Cardiac muscle cell (in vitro differentiated cells and primary cell): ENCODE measurements around the gene ZNF554. TPM values are rescaled to one million over a fixed set of nuclear protein-coding genes. Genes with fewer than 3 reads are reported as not detected.

Source experiments
- DNase-seq, 2 donors: peaks; one replicate each; pipeline versions ENCODE4 v3.0.0 to v3.0.0-alpha.2; 2010 to 2017; ENCODE audit warnings: low read depth in 1 of 2, low spot score in 1 of 2
- H3K27ac ChIP-seq: fragments of 200-600 bp; sonication (generic); 2 replicates; pipeline ENCODE4 v1.5.1; 2016
- H3K27me3 ChIP-seq: fragments of 200-600 bp; sonication (generic); 2 replicates; pipeline ENCODE4 v1.6.0; 2016; ENCODE audit warnings: control low read depth
- H3K36me3 ChIP-seq: fragments of 200-600 bp; sonication (generic); 2 replicates; pipeline ENCODE4 v1.5.1; 2016; ENCODE audit warnings: control low read depth
- H3K4me1 ChIP-seq: fragments of 200-600 bp; sonication (generic); 2 replicates; pipeline ENCODE4 v1.8.1; 2017; ENCODE audit warnings: low read depth, mild to moderate bottlenecking, mixed run types
- H3K4me3 ChIP-seq: fragments of 200-600 bp; sonication (generic); 2 replicates; pipeline ENCODE4 v1.5.1; 2016; ENCODE audit warnings: mild to moderate bottlenecking
- H3K9me3 ChIP-seq: fragments of 200-600 bp; sonication (generic); 2 replicates; pipeline ENCODE4 v1.5.1; 2017; ENCODE audit warnings: low read depth, mild to moderate bottlenecking, control low read depth
- CTCF ChIP-seq: IDR thresholded peaks from 2 replicates; pipeline ENCODE4 v1.5.1; 2012; ENCODE audit warnings: low read depth, mild to moderate bottlenecking, low read length
- polyA plus RNA-seq: library from polyadenylated mRNA; unstranded; fragments of >200 nt; fragmentation: Nextera tagmentation; extraction: Ambion mirVana; gene quantifications from 2 replicates; pipeline ENCODE4 v1.2.1, GENCODE V29; 2016
- total RNA-seq: library from RNA; depleted of rRNA; stranded (reverse); fragments of >200 nt; gene quantifications from 2 replicates; pipeline ENCODE4 v1.2.3, GENCODE V29; 2016

ZNF554 gene
- total and polyA plus RNA-seq, 2 experiments from 2014 or later = 11.1 to 18.2 TPM

GRCh38 chr19:2798733-2799132, 20.9 kb upstream of the ZNF554 start:
- no peaks in the 10 kb centered on the region for H3K9me3 ChIP-seq
- H3K27ac ChIP-seq = peak overlapping the region; percentile 81
- peaks cover 23% of the 10 kb centered on the region for H3K36me3 ChIP-seq
- no peak overlapping the region for H3K4me3 ChIP-seq
- peaks cover 8% of the 10 kb centered on the region for H3K4me1 ChIP-seq
- TF ChIP-seq CTCF = no peak
- H3K27me3 ChIP-seq = no peaks in the 10 kb centered on the region
- peak; percentile 20 to 46 for DNase-seq

- DNase-seq = no peak
- H3K4me3 ChIP-seq = no peak overlapping the region
Observed at GRCh38 chr19:2799273-2800020, 20.2 kb upstream of the ZNF554 start.

GRCh38 chr19:2800506-2800905, 19.2 kb upstream of the ZNF554 start:
- DNase-seq = no peak
- H3K36me3 ChIP-seq = peaks cover 14% of the 10 kb centered on the region
- peaks cover 8% of the 10 kb centered on the region for H3K4me1 ChIP-seq
- no peaks in the 10 kb centered on the region for H3K27me3 ChIP-seq
- H3K4me3 ChIP-seq = no peak overlapping the region
- TF ChIP-seq CTCF = no peak
- no peaks in the 10 kb centered on the region for H3K9me3 ChIP-seq
- peak overlapping the region; percentile 6 for H3K27ac ChIP-seq

More at GRCh38 chr19:2799273-2800020, 20.2 kb upstream of the ZNF554 start:
- TF ChIP-seq CTCF = no peak
- Histone ChIP-seq H3K9me3 (no peaks in the 10 kb centered on the region), H3K27ac (peak overlapping the region; percentile 81), H3K36me3 (peaks cover 22% of the 10 kb centered on the region), H3K27me3 (no peaks in the 10 kb centered on the region), H3K4me1 (peaks cover 8% of the 10 kb centered on the region)

- DNase-seq = no peak
- H3K4me1 ChIP-seq = peaks cover 8% of the 10 kb centered on the region
- no peak overlapping the region for H3K4me3 ChIP-seq
- TF ChIP-seq CTCF = no peak
- no peaks in the 10 kb centered on the region for H3K9me3 ChIP-seq
- no peaks in the 10 kb centered on the region for H3K27me3 ChIP-seq
- peaks cover 12% of the 10 kb centered on the region for H3K36me3 ChIP-seq
- H3K27ac ChIP-seq = no peak overlapping the region
Observed at GRCh38 chr19:2802826-2803225, 16.8 kb upstream of the ZNF554 start.

GRCh38 chr19:2803486-2804155, 16.0 kb upstream of the ZNF554 start:
- no peak for DNase-seq
- Histone ChIP-seq H3K27me3 (no peaks in the 10 kb centered on the region), H3K4me1 (peaks cover 4% of the 10 kb centered on the region), H3K9me3 (no peaks in the 10 kb centered on the region), H3K4me3 (no peak overlapping the region), H3K27ac (no peak overlapping the region), H3K36me3 (peaks cover 20% of the 10 kb centered on the region)
- TF ChIP-seq CTCF = no peak
